Upper lobe of right lung (tissue), 1 donor: ENCODE data around the gene EIF4EBP2. TPM values are rescaled to one million over a fixed set of nuclear protein-coding genes. Genes with fewer than 3 reads are reported as not detected.

Experiments
- ATAC-seq: fragments of 200-7000 bp; cut with Tn5 transposase; one replicate; pipeline ENCODE4 v1.9.1; 2020; ENCODE audit warnings: mild to moderate bottlenecking, moderate library complexity
- DNase-seq: peaks from one replicate; pipeline ENCODE4 v3.0.0-alpha.2; 2020
- H3K27ac ChIP-seq: fragments of 200-600 bp; one replicate; pipeline ENCODE4 v1.8.0; 2022
- H3K27me3 ChIP-seq: fragments of 200-600 bp; one replicate; pipeline ENCODE4 v1.8.0; 2022; ENCODE audit warnings: mild to moderate bottlenecking
- H3K36me3 ChIP-seq: fragments of 200-600 bp; one replicate; pipeline ENCODE4 v1.8.0; 2022
- H3K4me1 ChIP-seq: fragments of 200-600 bp; one replicate; pipeline ENCODE4 v1.8.0; 2022
- H3K4me3 ChIP-seq: fragments of 200-600 bp; one replicate; pipeline ENCODE4 v1.8.0; 2022; ENCODE audit warnings: mild to moderate bottlenecking
- H3K9me3 ChIP-seq: fragments of 200-600 bp; one replicate; pipeline ENCODE4 v1.8.0; 2022
- CTCF ChIP-seq: fragments of 200-600 bp; IDR thresholded peaks from one replicate; pipeline ENCODE4 v1.8.0; 2022; ENCODE audit warnings: antibody characterized with exemption
- intact Hi-C: fragments of 100-400 bp; cut with DNase I; formaldehyde crosslinking; loops from one replicate; pipeline ENCODE4 v1.11.0; 2022
- total RNA-seq: library from RNA; stranded (reverse); fragmentation: NEBNext Ultra II Directional; extraction: Animal tissue kit (Norgen Biotek cat#: 25700); gene quantifications from one replicate; pipeline ENCODE4 v1.2.1, GENCODE V29; 2021
- donor health status: DM: no; HTN: yes; CAD: no; lungs with severe emphysema.

Gene EIF4EBP2
- total RNA-seq, 1 donor from 2014 or later = 79.3 TPM

GRCh38 chr10:70371846-70372245 lies 32.1 kb upstream of the EIF4EBP2 start:
- Histone ChIP-seq H3K4me1 (no peaks in the 10 kb centered on the region), H3K27me3 (no peaks in the 10 kb centered on the region), H3K9me3 (no peaks in the 10 kb centered on the region), H3K27ac (no peak overlapping the region), H3K36me3 (no peaks in the 10 kb centered on the region), H3K4me3 (no peak overlapping the region)
- no peak for ATAC-seq
- no peak for TF ChIP-seq CTCF
- intact Hi-C loops = no loop called here
- DNase-seq = no peak

GRCh38 chr10:70374775-70375614 lies 28.9 kb upstream of the EIF4EBP2 start:
- intact Hi-C loops = no loop called here
- Histone ChIP-seq H3K4me1 (no peaks in the 10 kb centered on the region), H3K36me3 (no peaks in the 10 kb centered on the region), H3K27me3 (no peaks in the 10 kb centered on the region), H3K9me3 (no peaks in the 10 kb centered on the region), H3K4me3 (no peak overlapping the region), H3K27ac (no peak overlapping the region)
- DNase-seq = no peak
- no peak for TF ChIP-seq CTCF
- ATAC-seq = peak; percentile 22

GRCh38 chr10:70376436-70377378 lies 27.2 kb upstream of the EIF4EBP2 start:
- Histone ChIP-seq H3K4me3 (no peak overlapping the region), H3K9me3 (no peaks in the 10 kb centered on the region), H3K27ac (no peak overlapping the region), H3K4me1 (peaks cover 10% of the 10 kb centered on the region), H3K27me3 (no peaks in the 10 kb centered on the region), H3K36me3 (no peaks in the 10 kb centered on the region)
- no peak for ATAC-seq
- intact Hi-C loops = no loop called here
- no peak for DNase-seq
- TF ChIP-seq CTCF = no peak

GRCh38 chr10:70378122-70378521 lies 25.8 kb upstream of the EIF4EBP2 start:
- Histone ChIP-seq H3K36me3 (no peaks in the 10 kb centered on the region), H3K4me3 (no peak overlapping the region), H3K27me3 (no peaks in the 10 kb centered on the region), H3K4me1 (peaks cover 10% of the 10 kb centered on the region), H3K27ac (no peak overlapping the region), H3K9me3 (no peaks in the 10 kb centered on the region)
- ATAC-seq (no peak), DNase-seq (no peak)
- no peak for TF ChIP-seq CTCF
- intact Hi-C loops = no loop called here

- H3K27me3 ChIP-seq = no peaks in the 10 kb centered on the region
- no peak overlapping the region for H3K27ac ChIP-seq
- H3K4me3 ChIP-seq = no peak overlapping the region
- no peaks in the 10 kb centered on the region for H3K36me3 ChIP-seq
- intact Hi-C loops = no loop called here
- peak; percentile 53 for TF ChIP-seq CTCF
- H3K4me1 ChIP-seq = peaks cover 10% of the 10 kb centered on the region
- no peaks in the 10 kb centered on the region for H3K9me3 ChIP-seq
- ATAC-seq (no peak), DNase-seq (no peak)
Measured at GRCh38 chr10:70379581-70380176, 24.3 kb upstream of the EIF4EBP2 start.
